Glutamatergic neuron (in vitro differentiated cells): ENCODE data around the gene S100P. TPM values are rescaled to one million over a fixed set of nuclear protein-coding genes. Genes with fewer than 3 reads are reported as not detected.
"Not testable (repeated sequence)": the region's sequence is repeated elsewhere in the genome, so short reads cannot be mapped to it uniquely, and the experiment has no call there.

Source experiments
- DNase-seq: peaks from one replicate; pipeline ENCODE4 v3.0.0; 2022
- H3K27ac Mint-ChIP-seq: one replicate; pipeline ENCODE4 v1.8.0; 2020; ENCODE audit warnings: mild to moderate bottlenecking, mixed read lengths, inconsistent platforms; ENCODE audit not compliant: unreplicated experiment
- H3K27me3 Mint-ChIP-seq: one replicate; pipeline ENCODE4 v1.8.0; 2020; ENCODE audit warnings: mild to moderate bottlenecking, moderate library complexity, mixed read lengths, inconsistent platforms; ENCODE audit not compliant: unreplicated experiment
- H3K36me3 Mint-ChIP-seq: one replicate; pipeline ENCODE4 v1.8.0; 2020; ENCODE audit warnings: mild to moderate bottlenecking, mixed read lengths, inconsistent platforms; ENCODE audit not compliant: unreplicated experiment
- H3K4me1 Mint-ChIP-seq: one replicate; pipeline ENCODE4 v1.8.0; 2020; ENCODE audit warnings: mild to moderate bottlenecking, low read depth, mixed read lengths, inconsistent platforms; ENCODE audit not compliant: unreplicated experiment
- H3K4me3 Mint-ChIP-seq: one replicate; pipeline ENCODE4 v1.8.0; 2020; ENCODE audit warnings: mild to moderate bottlenecking, mixed read lengths, inconsistent platforms; ENCODE audit not compliant: unreplicated experiment
- H3K9me3 Mint-ChIP-seq: one replicate; pipeline ENCODE4 v1.8.0; 2020; ENCODE audit warnings: mild to moderate bottlenecking, moderate library complexity, mixed read lengths, inconsistent platforms; ENCODE audit not compliant: unreplicated experiment
- total RNA-seq: library from RNA; stranded (reverse); fragmentation: NEBNext Ultra II Directional; extraction: Animal tissue kit (Norgen Biotek cat#: 25700); gene quantifications from one replicate; pipeline ENCODE4 v1.2.1, GENCODE V29; 2021; ENCODE audit not compliant: unreplicated experiment
- TF ChIP-seq, protein P1 (sequence below): fragments of 200-600 bp; sonication (generic); IDR thresholded peaks from one replicate; pipeline ENCODE4 v1.5.0; 2021; ENCODE audit not compliant: partially characterized antibody, unreplicated experiment

The S100P gene
- total RNA-seq, 1 donor from 2014 or later: not detected

DNA sequence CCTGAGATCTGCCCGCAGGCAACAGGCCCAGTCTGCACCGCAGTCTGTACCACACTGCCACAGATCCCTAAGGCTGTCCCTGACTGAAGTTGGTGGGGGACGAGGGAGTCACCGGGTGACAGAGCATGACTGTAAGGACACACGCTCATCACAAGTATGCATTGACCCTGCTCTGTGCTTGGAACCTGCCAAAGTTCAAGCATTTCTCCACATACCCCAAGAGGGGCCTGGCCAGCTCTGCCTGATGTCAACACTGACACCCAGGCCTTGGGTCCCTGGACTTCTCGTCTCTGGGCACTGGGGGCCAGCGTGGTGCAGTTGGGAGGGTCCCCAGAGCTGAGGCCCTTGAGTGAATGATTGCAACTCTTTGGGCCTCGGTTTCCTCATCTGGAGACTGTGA is 30.2 kb downstream of the S100P start:
- peaks cover 5% of the 10 kb centered on the region for H3K27me3 Mint-ChIP-seq
- peaks cover 21% of the 10 kb centered on the region for H3K4me1 Mint-ChIP-seq
- TF ChIP-seq, protein P1, sequence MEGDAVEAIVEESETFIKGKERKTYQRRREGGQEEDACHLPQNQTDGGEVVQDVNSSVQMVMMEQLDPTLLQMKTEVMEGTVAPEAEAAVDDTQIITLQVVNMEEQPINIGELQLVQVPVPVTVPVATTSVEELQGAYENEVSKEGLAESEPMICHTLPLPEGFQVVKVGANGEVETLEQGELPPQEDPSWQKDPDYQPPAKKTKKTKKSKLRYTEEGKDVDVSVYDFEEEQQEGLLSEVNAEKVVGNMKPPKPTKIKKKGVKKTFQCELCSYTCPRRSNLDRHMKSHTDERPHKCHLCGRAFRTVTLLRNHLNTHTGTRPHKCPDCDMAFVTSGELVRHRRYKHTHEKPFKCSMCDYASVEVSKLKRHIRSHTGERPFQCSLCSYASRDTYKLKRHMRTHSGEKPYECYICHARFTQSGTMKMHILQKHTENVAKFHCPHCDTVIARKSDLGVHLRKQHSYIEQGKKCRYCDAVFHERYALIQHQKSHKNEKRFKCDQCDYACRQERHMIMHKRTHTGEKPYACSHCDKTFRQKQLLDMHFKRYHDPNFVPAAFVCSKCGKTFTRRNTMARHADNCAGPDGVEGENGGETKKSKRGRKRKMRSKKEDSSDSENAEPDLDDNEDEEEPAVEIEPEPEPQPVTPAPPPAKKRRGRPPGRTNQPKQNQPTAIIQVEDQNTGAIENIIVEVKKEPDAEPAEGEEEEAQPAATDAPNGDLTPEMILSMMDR: no peak
- H3K36me3 Mint-ChIP-seq: no peaks in the 10 kb centered on the region
- no peak overlapping the region for H3K4me3 Mint-ChIP-seq
- H3K27ac Mint-ChIP-seq: no peak overlapping the region
- DNase-seq: no peak
- H3K9me3 Mint-ChIP-seq: peaks cover 10% of the 10 kb centered on the region

DNA sequence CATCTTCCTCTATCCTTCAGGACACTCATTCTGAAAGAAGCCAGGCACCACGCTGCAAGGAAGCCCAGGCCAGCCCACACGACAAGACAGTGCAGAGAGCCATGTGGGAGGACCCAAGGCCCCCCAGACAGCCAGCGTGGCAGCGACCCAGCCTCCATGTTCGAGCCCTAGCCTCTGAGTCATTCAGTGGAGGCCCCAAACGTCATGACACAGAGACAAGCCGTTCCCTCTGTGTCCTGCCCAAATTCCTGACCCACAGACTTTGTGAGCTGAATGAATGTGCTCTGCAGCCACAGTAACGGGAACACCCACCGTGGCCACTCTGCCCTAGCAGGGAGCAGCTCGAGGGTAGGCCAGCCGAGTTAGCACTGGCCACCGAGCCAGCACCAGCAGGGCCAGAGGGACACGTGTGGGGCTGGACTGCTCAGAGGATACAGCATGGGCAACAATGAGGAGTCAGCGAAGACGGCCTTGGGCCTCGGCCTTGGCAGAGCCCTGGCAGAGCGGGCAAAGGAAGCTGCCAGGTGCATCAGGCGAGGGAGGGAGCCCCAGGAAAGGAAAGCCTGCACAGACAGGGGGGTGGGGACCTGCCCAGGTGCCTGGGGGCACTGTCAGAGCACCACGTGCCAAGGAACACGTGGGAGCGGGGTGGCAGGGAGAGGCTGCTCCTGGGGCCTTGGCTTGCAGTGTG is 30.9 kb downstream of the S100P start:
- DNase-seq: no peak
- Mint-ChIP-seq H3K27ac (no peak overlapping the region), H3K4me1 (peaks cover 21% of the 10 kb centered on the region), H3K4me3 (no peak overlapping the region), H3K27me3 (peaks cover 5% of the 10 kb centered on the region), H3K36me3 (no peaks in the 10 kb centered on the region), H3K9me3 (peaks cover 14% of the 10 kb centered on the region)
- TF ChIP-seq, protein P1: no peak

DNA sequence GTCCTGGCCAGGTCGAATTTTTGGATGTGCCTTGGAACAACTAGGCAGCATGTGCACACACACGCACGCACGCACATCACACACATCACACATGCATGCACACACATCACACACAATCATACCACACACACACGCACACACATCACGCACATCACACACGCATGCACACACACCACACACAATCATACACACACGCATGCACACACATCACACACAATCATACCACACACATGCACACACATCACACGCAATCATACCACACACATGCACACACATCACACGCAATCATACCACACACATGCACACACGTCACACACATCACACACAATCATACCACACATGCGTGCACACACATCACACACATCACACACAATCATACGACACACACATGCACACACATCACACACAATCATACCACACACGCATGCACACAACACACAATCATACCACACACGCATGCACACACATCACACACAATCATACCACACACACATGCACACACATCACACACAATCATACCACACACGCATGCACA is 31.8 kb downstream of the S100P start:
- H3K36me3 Mint-ChIP-seq, H3K27ac Mint-ChIP-seq, H3K4me3 Mint-ChIP-seq, DNase-seq, H3K27me3 Mint-ChIP-seq: not testable (repeated sequence)
- Mint-ChIP-seq H3K9me3 (peaks cover 18% of the 10 kb centered on the region), H3K4me1 (peaks cover 25% of the 10 kb centered on the region)

DNA sequence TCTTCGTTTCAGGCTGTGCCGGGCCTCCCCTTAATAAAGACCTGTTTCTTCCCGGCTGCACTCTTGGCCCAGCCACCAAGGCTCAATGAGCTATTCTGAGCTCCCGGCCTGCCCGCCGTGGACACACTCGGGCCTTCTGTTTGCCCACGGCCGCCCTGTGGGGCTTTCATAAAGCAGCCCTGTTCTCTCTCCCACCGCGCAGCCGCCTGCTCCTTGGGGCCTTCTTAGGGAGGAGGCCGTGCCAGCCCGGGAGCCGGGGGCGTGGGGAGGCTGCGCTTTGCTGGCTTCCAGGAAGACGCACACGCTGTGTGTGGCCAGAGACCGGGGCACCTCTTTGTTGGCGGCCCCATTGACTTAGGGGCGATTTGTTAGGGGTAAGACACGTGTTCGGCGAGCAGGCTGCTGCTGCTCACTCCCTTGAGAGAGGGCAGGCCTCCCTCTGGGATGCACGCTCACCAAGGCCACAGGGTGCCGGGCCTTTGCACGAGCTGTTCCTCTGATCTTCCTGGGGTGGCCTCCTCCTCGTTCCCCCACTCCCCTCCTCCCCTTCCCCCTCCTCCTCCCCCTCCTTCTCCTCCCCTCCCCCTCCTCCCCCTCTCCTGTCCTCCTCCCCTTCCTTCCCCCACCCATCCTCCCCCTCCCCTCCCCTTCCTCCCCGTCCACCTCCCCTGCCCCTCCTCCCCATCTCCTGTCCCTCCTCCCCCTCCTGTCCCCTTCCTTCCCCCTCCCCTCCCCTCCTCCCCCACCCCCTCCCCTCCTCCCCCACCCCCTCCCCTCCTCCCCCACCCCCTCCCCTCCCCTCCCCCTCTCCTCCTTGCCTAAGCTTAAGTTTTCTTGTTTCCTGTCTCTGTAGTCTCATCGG is 33.6 kb downstream of the S100P start:
- peaks cover 24% of the 10 kb centered on the region for H3K4me1 Mint-ChIP-seq
- H3K36me3 Mint-ChIP-seq: no peaks in the 10 kb centered on the region
- H3K27ac Mint-ChIP-seq: peak overlapping the region; percentile 59
- peak; percentile 63 for DNase-seq
- peaks cover 9% of the 10 kb centered on the region for H3K27me3 Mint-ChIP-seq
- no peak overlapping the region for H3K4me3 Mint-ChIP-seq
- TF ChIP-seq, protein P1: no peak
- H3K9me3 Mint-ChIP-seq: peaks cover 19% of the 10 kb centered on the region

DNA sequence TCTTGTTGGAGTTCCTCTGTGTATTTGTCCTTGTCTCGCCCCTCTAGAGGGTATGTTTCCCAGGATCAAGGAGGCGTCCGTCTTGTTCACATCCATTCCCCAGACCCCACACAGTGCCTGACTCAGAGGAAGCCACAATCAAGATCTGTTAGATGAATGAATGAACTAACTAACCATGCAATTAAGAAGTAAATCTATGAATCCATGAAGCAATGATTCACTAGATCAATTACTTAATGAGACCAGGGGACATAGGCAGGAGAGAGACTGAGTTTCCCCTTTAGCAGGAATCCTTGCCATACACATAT is 34.2 kb downstream of the S100P start:
- Mint-ChIP-seq H3K4me1 (peaks cover 24% of the 10 kb centered on the region), H3K27me3 (peaks cover 9% of the 10 kb centered on the region), H3K9me3 (peaks cover 19% of the 10 kb centered on the region), H3K4me3 (no peak overlapping the region), H3K27ac (peak overlapping the region; percentile 34), H3K36me3 (no peaks in the 10 kb centered on the region)
- TF ChIP-seq, protein P1: no peak
- no peak for DNase-seq
